ENCODE measurements around the gene TUBGCP4. TPM values are rescaled to one million over a fixed set of nuclear protein-coding genes. Genes with fewer than 3 reads are reported as not detected.
A peak's percentile ranks its signal among the peaks of the same experiment; 100 is the strongest.

Gene TUBGCP4
- total RNA-seq (10 to 100 TPM in 8 of 9 donors, 1 to 10 TPM in 1; 9.3 to 23.3 (median 13.9) TPM), polyA plus RNA-seq (10 to 100 TPM in 1 of 3 donors, 1 to 10 TPM in 2; 5.3 to 11.9 (median 6.1) TPM)
- long read RNA-seq, donor 1: 0 reads
- long read RNA-seq, donor 2, partial matches to known transcripts: 0 of 1 reads
- long read RNA-seq, donor 2, other reads (novel, unspliced or antisense): 0 of 1 reads
- long read RNA-seq, donor 3, partial matches to known transcripts: 0 of 2 reads
- long read RNA-seq, donor 3, other reads (novel, unspliced or antisense): 0 of 2 reads
- long read RNA-seq, donor 4, full-length matches to known transcripts: 2 of 8 reads
- long read RNA-seq, donor 4, partial matches to known transcripts: 0 of 8 reads
- long read RNA-seq, donor 4, other reads (novel, unspliced or antisense): 6 of 8 reads
- long read RNA-seq, donor 5, full-length matches to known transcripts: 22 of 28 reads
- long read RNA-seq, donor 5, partial matches to known transcripts: 2 of 28 reads
- long read RNA-seq, donor 5, other reads (novel, unspliced or antisense): 4 of 28 reads
- long read RNA-seq, donor 6, full-length matches to known transcripts: 7 of 12 reads
- long read RNA-seq, donor 6, partial matches to known transcripts: 1 of 12 reads
- long read RNA-seq, donor 6, other reads (novel, unspliced or antisense): 4 of 12 reads
- long read RNA-seq, donor 7: 0 reads
- long read RNA-seq, donor 8, full-length matches to known transcripts: 2 of 37 reads
- long read RNA-seq, donor 8, partial matches to known transcripts: 30 of 37 reads
- long read RNA-seq, donor 8, other reads (novel, unspliced or antisense): 5 of 37 reads
- long read RNA-seq, donor 9, partial matches to known transcripts: 17 of 17 reads
- long read RNA-seq, donor 9, other reads (novel, unspliced or antisense): 0 of 17 reads
- long read RNA-seq, donor 10, partial matches to known transcripts: 12 of 12 reads
- long read RNA-seq, donor 10, other reads (novel, unspliced or antisense): 0 of 12 reads

DNA sequence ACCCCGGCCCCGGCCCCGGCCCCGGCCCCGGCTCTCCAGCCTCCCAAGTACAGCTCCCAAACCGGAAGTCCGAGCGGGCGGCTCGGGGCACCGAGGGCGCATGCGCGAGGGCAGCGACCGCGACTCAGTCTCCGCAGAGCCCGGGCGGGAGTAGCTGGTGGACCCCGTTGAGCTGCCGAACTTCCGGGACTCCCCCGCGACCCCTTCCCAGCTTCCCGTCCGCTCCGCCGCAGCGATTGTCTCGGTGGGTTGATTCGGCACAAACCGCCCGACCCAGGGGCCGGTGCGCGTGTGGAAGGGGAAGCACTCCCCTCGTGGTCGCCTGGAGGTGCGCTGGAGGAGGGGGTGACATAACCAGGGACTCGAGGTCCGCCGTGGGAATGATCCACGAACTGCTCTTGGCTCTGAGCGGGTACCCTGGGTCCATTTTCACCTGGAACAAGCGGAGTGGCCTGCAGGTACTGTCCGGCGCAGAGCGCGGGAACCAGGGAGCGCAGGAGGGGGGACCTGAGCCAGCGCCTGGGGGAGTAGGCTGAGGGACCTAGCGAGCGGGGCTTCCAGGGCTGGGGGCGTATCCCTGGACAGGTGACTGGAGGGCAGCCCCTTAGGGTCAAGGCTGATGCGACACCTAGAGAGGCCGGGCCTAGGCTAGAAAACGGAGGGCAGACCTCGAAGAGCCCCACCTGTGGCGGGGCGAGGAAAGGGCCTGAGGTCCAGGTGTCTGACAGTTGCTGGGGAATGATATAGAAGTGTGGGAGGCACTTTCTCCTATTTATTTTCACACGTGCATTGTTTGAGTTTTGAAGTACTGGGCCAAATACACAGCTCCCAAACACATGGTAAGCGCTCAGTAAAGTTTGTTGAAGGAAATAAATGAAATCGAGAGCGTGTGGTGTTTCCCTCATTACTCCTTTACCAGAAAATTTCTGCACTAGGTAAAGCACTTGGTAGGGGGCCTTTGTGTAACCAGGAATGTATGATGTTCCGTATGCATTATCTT, at the start of gene TUBGCP4, which contains the start of gene ZSCAN29:
Gene TUBGCP4, plus strand, starts transcription at position 127 of the 1,000 bp plus-strand sequence. Its CDS starts 254 bp downstream, at position 381.
Gene ZSCAN29, minus strand, starts transcription at position 69 of the 1,000 bp plus-strand sequence. CDS start 1,130 bp downstream, outside the sequence.
- intact Hi-C loops (cut with DNase I): no loop called here

DNA sequence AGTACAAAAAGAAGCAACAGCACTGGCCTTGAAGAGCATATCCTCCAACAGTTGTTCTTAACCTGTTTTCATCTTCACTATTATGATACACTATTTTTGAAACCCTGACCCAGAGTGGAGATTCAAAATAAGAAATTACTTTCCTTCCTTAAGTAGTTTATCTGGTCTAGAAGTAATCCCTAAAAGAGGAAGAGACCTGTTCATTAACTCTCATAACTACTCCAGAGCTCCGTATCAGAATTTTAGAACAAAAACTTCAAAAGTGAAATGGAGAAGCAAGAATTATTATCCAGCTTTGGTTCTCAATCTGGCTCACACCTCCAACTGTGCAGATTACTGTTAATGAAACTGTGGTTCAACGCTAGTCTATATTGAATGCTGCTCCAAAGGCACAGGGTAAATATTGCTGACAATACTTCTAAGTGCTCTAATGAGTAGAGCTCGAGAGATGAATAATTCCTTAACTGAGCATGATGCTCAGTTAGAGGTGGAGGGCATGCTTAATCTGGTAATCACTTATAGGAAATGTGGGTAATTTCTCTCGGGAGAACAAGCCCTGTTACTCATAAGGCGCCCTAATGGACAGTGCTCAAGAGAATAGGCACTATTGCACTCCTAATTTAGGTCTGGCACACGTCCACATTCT, 45.7 kb upstream of the TUBGCP4 start:
- WGBS, 4 donors: 63 to 81% (median 69%) methylated on average over 6 of the region's 6 CpGs
- H3K4me3 ChIP-seq: no peak overlapping the region
- intact Hi-C loops (cut with DNase I): no loop called here
- TF ChIP-seq POLR2A (IDR thresholded peaks at IDR 0.05): no peak
- TF ChIP-seq, protein P1, sequence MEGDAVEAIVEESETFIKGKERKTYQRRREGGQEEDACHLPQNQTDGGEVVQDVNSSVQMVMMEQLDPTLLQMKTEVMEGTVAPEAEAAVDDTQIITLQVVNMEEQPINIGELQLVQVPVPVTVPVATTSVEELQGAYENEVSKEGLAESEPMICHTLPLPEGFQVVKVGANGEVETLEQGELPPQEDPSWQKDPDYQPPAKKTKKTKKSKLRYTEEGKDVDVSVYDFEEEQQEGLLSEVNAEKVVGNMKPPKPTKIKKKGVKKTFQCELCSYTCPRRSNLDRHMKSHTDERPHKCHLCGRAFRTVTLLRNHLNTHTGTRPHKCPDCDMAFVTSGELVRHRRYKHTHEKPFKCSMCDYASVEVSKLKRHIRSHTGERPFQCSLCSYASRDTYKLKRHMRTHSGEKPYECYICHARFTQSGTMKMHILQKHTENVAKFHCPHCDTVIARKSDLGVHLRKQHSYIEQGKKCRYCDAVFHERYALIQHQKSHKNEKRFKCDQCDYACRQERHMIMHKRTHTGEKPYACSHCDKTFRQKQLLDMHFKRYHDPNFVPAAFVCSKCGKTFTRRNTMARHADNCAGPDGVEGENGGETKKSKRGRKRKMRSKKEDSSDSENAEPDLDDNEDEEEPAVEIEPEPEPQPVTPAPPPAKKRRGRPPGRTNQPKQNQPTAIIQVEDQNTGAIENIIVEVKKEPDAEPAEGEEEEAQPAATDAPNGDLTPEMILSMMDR (IDR thresholded peaks at IDR 0.05): no peak
- no peak overlapping the region for H3K27ac ChIP-seq
- H3K9me3 ChIP-seq (replicated peaks in 1 of 3): no peaks in the 10 kb centered on the region
- no peaks in the 10 kb centered on the region for H3K27me3 ChIP-seq
- no peaks in the 10 kb centered on the region for H3K36me3 ChIP-seq (replicated peaks in 1 of 2)
- peaks cover 10 to 17% of the 10 kb centered on the region in 2 donors for H3K4me1 ChIP-seq (replicated peaks in 1 of 2)
- no peak for DNase-seq

More for the DNA sequence above, at the start of gene TUBGCP4, which contains the start of gene ZSCAN29:
- Histone ChIP-seq H3K36me3 (replicated peaks in 1 of 2) (peaks cover 0 to 9% of the 10 kb centered on the region in 2 donors), H3K4me1 (replicated peaks in 1 of 2) (peaks cover 4 to 21% of the 10 kb centered on the region in 2 donors), H3K27me3 (no peaks in the 10 kb centered on the region), H3K4me3 (peak within 1 kb of the TSS; percentile 68 to 97 (median 96)), H3K27ac (peak within 1 kb of the TSS in 3 of 5 donors; percentile 23 to 79 (median 52)), H3K9me3 (replicated peaks in 1 of 3) (no peaks in the 10 kb centered on the region)
- 5 to 20% (median 7%) methylated on average over 12 to 66 of the region's 66 CpGs for WGBS, 4 donors
- DNase-seq: peak; percentile 67 to 82 (median 76)
- TF ChIP-seq, protein P1 (IDR thresholded peaks at IDR 0.05): peak in 2 of 6 experiments; percentile 19 to 33
- TF ChIP-seq POLR2A (IDR thresholded peaks at IDR 0.05): peak in 1 of 2 donors; percentile 38

DNA sequence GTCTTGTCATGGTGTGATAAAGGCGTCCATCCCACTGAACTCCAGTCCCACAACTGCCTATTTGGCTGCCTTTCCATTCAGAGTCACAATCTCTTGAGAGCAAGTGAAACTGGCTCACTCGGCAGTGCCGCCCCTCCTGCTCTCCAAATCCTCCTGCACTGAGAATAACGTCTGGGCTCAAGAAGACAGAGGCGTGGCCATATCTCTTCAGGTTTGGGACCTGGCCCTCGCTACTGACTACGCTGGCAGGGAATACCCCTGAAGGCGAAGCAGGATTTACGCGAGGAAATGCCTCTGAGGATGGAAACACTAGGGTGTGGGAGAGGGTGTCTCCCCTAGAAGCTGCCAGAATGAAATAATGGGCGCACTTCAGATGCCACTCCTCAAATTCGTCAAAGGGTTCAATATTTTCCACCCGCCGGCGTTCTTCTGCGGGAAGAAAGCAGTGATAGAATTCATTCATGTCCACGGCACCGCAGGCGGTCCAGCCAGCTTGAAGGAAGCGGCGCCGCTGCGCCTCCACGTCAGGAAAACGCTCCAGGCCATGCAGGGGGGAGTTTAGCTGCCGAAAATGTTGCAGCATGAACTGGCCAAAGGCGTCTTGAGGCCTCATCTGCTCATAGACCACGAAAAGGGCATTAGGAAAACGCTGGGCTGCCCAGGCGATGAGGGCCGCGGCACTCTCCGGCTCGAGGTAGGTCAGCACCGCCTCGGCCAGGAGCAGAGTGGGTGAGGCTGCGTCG, 41.5 kb upstream of the TUBGCP4 start:
- intact Hi-C loops (cut with DNase I): no loop called here
- DNase-seq: peak in 2 of 7 donors; percentile 25 to 62
- peak overlapping the region; percentile 2 to 80 (median 38) for H3K4me3 ChIP-seq
- H3K27me3 ChIP-seq: no peaks in the 10 kb centered on the region
- H3K4me1 ChIP-seq (replicated peaks in 1 of 2): peaks cover 10 to 24% of the 10 kb centered on the region in 2 donors
- H3K9me3 ChIP-seq (replicated peaks in 1 of 3): no peaks in the 10 kb centered on the region
- H3K27ac ChIP-seq: peak overlapping the region; percentile 56 to 95 (median 92)
- H3K36me3 ChIP-seq (replicated peaks in 1 of 2): no peaks in the 10 kb centered on the region
- no peak for TF ChIP-seq POLR2A (IDR thresholded peaks at IDR 0.05)
- TF ChIP-seq, protein P1 (IDR thresholded peaks at IDR 0.05): no peak
- WGBS, 4 donors: 21 to 28% (median 27%) methylated on average over 29 to 38 of the region's 38 CpGs
